ENCODE measurements around the gene AMN.
"Not testable (repeated sequence)": the region's sequence is repeated elsewhere in the genome, so short reads cannot be mapped to it uniquely, and the experiment has no call there.

DNA sequence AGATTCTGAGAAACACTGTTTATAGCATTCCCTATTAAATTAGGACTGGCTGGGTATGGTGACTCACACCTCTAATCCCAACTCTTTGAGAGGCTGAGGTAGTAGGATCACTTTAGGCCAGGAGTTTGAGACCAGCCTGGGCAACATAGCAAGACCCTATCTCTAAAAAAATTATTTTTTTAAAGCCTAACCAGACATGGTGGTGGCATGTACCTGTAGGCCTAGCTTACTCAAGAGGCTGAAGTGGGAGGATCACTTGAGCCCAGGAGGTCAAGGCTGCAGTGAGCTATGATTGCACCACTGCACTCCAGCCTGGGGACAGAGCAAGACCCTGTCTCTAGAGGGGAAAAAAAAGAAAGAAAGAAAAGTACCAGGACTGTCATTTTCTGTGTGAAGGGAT lies 25.7 kb upstream of the AMN start:
- TF ChIP-seq, protein P1, sequence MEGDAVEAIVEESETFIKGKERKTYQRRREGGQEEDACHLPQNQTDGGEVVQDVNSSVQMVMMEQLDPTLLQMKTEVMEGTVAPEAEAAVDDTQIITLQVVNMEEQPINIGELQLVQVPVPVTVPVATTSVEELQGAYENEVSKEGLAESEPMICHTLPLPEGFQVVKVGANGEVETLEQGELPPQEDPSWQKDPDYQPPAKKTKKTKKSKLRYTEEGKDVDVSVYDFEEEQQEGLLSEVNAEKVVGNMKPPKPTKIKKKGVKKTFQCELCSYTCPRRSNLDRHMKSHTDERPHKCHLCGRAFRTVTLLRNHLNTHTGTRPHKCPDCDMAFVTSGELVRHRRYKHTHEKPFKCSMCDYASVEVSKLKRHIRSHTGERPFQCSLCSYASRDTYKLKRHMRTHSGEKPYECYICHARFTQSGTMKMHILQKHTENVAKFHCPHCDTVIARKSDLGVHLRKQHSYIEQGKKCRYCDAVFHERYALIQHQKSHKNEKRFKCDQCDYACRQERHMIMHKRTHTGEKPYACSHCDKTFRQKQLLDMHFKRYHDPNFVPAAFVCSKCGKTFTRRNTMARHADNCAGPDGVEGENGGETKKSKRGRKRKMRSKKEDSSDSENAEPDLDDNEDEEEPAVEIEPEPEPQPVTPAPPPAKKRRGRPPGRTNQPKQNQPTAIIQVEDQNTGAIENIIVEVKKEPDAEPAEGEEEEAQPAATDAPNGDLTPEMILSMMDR (IDR thresholded peaks at IDR 0.05) = not testable (repeated sequence)
- TF ChIP-seq POLR2A (IDR thresholded peaks at IDR 0.05) = not testable (repeated sequence)
